MM.1S (cell line): Measurements from ENCODE around the gene OR2J2.
"Not testable (repeated sequence)": the region's sequence is repeated elsewhere in the genome, so short reads cannot be mapped to it uniquely, and the experiment has no call there.

ENCODE experiments used
- DNase-seq: peaks from one replicate; pipeline ENCODE4 v3.0.0-alpha.2; 2015
- H2AFZ ChIP-seq: fragments of 300-600 bp; sonication (generic); 2 replicates; pipeline ENCODE4 v1.6.0; 2016; ENCODE audit warnings: antibody characterized with exemption, low read length
- H3F3A ChIP-seq: fragments of 300-600 bp; sonication (generic); 2 replicates; pipeline ENCODE4 v1.6.1; 2016; ENCODE audit warnings: mild to moderate bottlenecking, antibody characterized with exemption, low read length, moderate library complexity, mixed read lengths; ENCODE audit not compliant: insufficient read depth
- H3K27ac ChIP-seq: fragments of 300-600 bp; sonication (generic); 2 replicates; pipeline ENCODE4 v1.5.1; 2016; ENCODE audit warnings: mild to moderate bottlenecking, low read length
- H3K27me3 ChIP-seq: fragments of 300-600 bp; sonication (generic); replicated peaks from 2 replicates; pipeline ENCODE4 v1.6.0; 2016; ENCODE audit warnings: low read length; ENCODE audit not compliant: insufficient read depth
- H3K36me3 ChIP-seq: fragments of 300-600 bp; sonication (generic); replicated peaks from 2 replicates; pipeline ENCODE4 v1.6.1; 2016; ENCODE audit warnings: mild to moderate bottlenecking, low read length, mixed read lengths; ENCODE audit not compliant: insufficient read depth
- H3K4me1 ChIP-seq: fragments of 300-600 bp; sonication (generic); 2 replicates; pipeline ENCODE4 v1.6.1; 2016; ENCODE audit warnings: low read length, mixed read lengths
- H3K4me2 ChIP-seq: fragments of 300-600 bp; sonication (generic); 2 replicates; pipeline ENCODE4 v1.6.0; 2016; ENCODE audit warnings: low read depth, low read length
- H3K4me3 ChIP-seq: fragments of 300-600 bp; sonication (generic); 2 replicates; pipeline ENCODE4 v1.5.1; 2016; ENCODE audit warnings: low read length, mixed read lengths
- H3K79me2 ChIP-seq: fragments of 300-600 bp; sonication (generic); 2 replicates; pipeline ENCODE4 v1.6.1; 2016; ENCODE audit warnings: mixed run types, low read length, mixed read lengths
- H3K9ac ChIP-seq: fragments of 300-600 bp; sonication (generic); 2 replicates; pipeline ENCODE4 v1.6.1; 2016; ENCODE audit warnings: low read length, mixed read lengths
- H3K9me2 ChIP-seq: fragments of 300-600 bp; sonication (generic); replicated peaks from 2 replicates; pipeline ENCODE4 v1.6.1; 2016; ENCODE audit warnings: mild to moderate bottlenecking, low read length, mixed read lengths; ENCODE audit not compliant: insufficient read depth
- H3K9me3 ChIP-seq: fragments of 300-600 bp; sonication (generic); replicated peaks from 2 replicates; pipeline ENCODE4 v1.6.1; 2016; ENCODE audit warnings: mild to moderate bottlenecking, low read length, mixed read lengths; ENCODE audit not compliant: insufficient read depth
- H4K20me1 ChIP-seq: fragments of 300-600 bp; sonication (generic); 2 replicates; pipeline ENCODE4 v1.6.1; 2016; ENCODE audit warnings: mild to moderate bottlenecking, low read length, moderate library complexity, mixed read lengths; ENCODE audit not compliant: insufficient read depth
- EZH2 ChIP-seq: fragments of 300-600 bp; sonication (generic); optimal IDR thresholded peaks from 2 replicates; pipeline ENCODE3; 2017; ENCODE audit warnings: low read depth, mild to moderate bottlenecking, antibody characterized with exemption, low read length, mixed read lengths
- EZH2phosphoT487 ChIP-seq: fragments of 300-600 bp; sonication (generic); IDR thresholded peaks from 2 replicates; pipeline ENCODE4 v1.6.1; 2018; ENCODE audit warnings: antibody characterized with exemption, low read length
- TF ChIP-seq, protein P1 (sequence below): fragments of 300-600 bp; sonication (generic); IDR thresholded peaks from 2 replicates; pipeline ENCODE4 v1.5.1; 2016; ENCODE audit warnings: antibody characterized with exemption, low read length, mixed read lengths

The OR2J2 gene

DNA sequence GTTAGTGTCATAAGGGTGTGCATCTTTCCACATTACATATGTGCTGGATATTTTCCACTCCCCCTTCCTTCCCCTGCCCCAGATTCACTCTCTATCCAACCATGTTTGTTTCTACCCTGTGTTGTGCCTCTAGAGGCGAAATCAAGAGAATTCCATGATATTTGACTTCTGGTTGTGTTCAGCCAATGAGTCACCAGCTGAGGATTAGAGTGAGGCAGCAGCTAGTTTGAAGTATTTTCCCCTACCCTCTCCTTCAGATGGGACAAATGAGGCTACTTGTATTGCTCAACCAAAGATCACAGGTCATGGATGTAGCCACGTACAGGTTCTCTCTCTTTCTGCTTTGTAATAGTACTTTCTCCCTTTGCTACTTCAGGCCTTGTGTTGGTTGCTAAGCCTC lies 24.5 kb upstream of the OR2J2 start:
- Histone ChIP-seq H3K36me3 (no peaks in the 10 kb centered on the region), H3K79me2 (no peaks in the 10 kb centered on the region), H3F3A (no peaks in the 10 kb centered on the region), H3K4me1 (no peaks in the 10 kb centered on the region), H2AFZ (no peak overlapping the region), H3K4me3 (no peak overlapping the region), H4K20me1 (no peaks in the 10 kb centered on the region), H3K9me2 (no peaks in the 10 kb centered on the region), H3K27me3 (no peaks in the 10 kb centered on the region), H3K9me3 (no peaks in the 10 kb centered on the region), H3K4me2 (no peak overlapping the region), H3K27ac (no peak overlapping the region), H3K9ac (no peak overlapping the region)
- TF ChIP-seq, protein P1, sequence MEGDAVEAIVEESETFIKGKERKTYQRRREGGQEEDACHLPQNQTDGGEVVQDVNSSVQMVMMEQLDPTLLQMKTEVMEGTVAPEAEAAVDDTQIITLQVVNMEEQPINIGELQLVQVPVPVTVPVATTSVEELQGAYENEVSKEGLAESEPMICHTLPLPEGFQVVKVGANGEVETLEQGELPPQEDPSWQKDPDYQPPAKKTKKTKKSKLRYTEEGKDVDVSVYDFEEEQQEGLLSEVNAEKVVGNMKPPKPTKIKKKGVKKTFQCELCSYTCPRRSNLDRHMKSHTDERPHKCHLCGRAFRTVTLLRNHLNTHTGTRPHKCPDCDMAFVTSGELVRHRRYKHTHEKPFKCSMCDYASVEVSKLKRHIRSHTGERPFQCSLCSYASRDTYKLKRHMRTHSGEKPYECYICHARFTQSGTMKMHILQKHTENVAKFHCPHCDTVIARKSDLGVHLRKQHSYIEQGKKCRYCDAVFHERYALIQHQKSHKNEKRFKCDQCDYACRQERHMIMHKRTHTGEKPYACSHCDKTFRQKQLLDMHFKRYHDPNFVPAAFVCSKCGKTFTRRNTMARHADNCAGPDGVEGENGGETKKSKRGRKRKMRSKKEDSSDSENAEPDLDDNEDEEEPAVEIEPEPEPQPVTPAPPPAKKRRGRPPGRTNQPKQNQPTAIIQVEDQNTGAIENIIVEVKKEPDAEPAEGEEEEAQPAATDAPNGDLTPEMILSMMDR, result no peak
- TF ChIP-seq EZH2phosphoT487 (no peak), EZH2 (no peak)
- no peak for DNase-seq

DNA sequence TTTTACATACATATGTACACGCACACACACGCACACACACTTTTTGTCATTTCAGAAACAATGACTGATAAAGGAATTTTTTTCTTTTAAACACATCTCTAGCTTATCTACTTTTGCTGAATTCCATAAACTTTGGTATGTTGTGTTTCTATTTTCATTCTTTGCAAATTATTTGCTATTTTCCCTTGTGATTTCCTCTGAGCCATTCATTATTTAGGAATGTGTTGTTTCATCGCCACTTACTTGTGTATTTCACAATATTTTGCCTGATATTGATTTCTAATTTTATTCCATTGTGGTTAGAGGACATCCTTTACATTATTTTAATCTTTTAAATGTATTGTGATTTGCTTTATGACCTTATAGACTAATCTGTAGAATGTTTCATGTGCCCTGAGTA lies 23.6 kb upstream of the OR2J2 start:
- TF ChIP-seq, protein P1, result no peak
- TF ChIP-seq EZH2 (no peak), EZH2phosphoT487 (no peak)
- Histone ChIP-seq H3K27me3 (no peaks in the 10 kb centered on the region), H3K79me2 (no peaks in the 10 kb centered on the region), H3K4me1 (no peaks in the 10 kb centered on the region), H3K4me3 (no peak overlapping the region), H3K9me2 (no peaks in the 10 kb centered on the region), H3K9me3 (no peaks in the 10 kb centered on the region), H3K4me2 (no peak overlapping the region), H3K27ac (no peak overlapping the region), H2AFZ (no peak overlapping the region), H4K20me1 (no peaks in the 10 kb centered on the region), H3K9ac (no peak overlapping the region), H3F3A (no peaks in the 10 kb centered on the region), H3K36me3 (no peaks in the 10 kb centered on the region)
- DNase-seq, result no peak

DNA sequence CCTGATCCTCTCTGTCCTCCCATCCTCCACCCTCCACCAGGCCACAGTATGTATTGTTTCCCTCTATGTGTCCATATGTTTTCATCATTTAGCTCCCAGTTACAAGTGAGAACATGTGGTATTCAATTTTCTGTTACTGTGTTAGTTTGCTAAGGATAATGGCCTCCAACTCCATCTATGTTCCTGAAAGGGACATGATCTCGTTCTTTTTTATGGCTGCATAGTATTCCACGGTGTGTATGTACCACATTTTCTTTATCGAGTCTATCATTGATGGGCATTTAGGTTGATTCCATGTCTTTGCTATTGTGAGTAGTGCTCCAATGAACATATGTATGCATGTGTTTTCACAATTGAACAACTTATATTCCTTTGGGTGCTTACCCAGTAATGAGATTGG lies 21.3 kb upstream of the OR2J2 start:
- H3K4me2 ChIP-seq, H3K4me3 ChIP-seq, DNase-seq, H3K27me3 ChIP-seq, H2AFZ ChIP-seq, H4K20me1 ChIP-seq, H3K4me1 ChIP-seq, H3K9me2 ChIP-seq, H3K9me3 ChIP-seq, H3F3A ChIP-seq, H3K36me3 ChIP-seq, H3K27ac ChIP-seq, H3K9ac ChIP-seq, H3K79me2 ChIP-seq: not testable (repeated sequence)

DNA sequence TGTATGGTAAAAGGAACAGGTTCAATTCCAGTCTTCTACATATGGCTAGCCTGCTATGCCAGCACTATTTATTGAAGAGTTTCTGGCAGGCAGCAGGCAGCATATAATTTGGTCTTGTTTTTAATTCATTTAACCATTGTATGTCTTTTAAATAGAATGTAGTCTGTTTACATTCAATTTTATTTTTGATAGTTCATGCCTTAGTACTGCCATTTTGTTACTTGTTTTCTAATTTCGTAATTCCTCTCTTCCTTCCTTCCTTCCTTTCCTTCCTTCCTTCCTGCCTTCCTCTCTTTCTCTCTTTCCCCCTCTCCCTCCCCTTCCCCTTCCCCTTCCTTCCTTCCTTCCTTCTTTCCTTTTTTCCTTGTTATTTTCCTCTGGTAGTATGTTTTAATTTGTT lies 17.6 kb upstream of the OR2J2 start:
- H3K27me3 ChIP-seq, result no peaks in the 10 kb centered on the region
- H3K36me3 ChIP-seq, result no peaks in the 10 kb centered on the region
- H4K20me1 ChIP-seq, result no peaks in the 10 kb centered on the region
- no peak overlapping the region for H3K4me3 ChIP-seq
- no peak for DNase-seq
- no peak overlapping the region for H3K9ac ChIP-seq
- H3K27ac ChIP-seq, result no peak overlapping the region
- H2AFZ ChIP-seq, result no peak overlapping the region
- no peaks in the 10 kb centered on the region for H3K79me2 ChIP-seq
- no peaks in the 10 kb centered on the region for H3F3A ChIP-seq
- no peaks in the 10 kb centered on the region for H3K9me3 ChIP-seq
- TF ChIP-seq EZH2, result no peak
- TF ChIP-seq EZH2phosphoT487, result no peak
- TF ChIP-seq, protein P1, result no peak
- H3K9me2 ChIP-seq, result no peaks in the 10 kb centered on the region
- H3K4me2 ChIP-seq, result no peak overlapping the region
- no peaks in the 10 kb centered on the region for H3K4me1 ChIP-seq

DNA sequence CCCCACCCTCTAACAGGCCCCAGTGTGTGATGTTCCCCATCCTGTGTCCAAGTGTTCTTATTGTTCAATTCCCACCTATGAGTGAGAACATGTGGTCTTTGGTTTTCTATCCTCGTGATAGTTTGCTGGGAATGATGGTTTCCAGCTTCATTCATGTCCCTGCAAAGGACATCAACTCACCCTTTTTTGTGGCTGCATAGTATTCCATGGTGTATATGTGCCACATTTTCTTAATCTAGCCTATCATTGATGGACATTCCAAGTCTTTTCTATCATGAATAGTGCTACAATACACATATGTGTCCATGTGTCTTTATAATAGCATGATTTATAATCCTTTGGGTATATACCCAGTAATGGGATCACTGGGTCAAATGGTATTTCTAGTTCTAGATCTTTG lies 15.5 kb upstream of the OR2J2 start:
- DNase-seq, H3K9me3 ChIP-seq, H3K27me3 ChIP-seq, H3K36me3 ChIP-seq, H3K27ac ChIP-seq, H4K20me1 ChIP-seq, H3K4me3 ChIP-seq, H3K4me1 ChIP-seq, H2AFZ ChIP-seq, H3K4me2 ChIP-seq, H3K79me2 ChIP-seq, H3K9ac ChIP-seq, H3K9me2 ChIP-seq, H3F3A ChIP-seq: not testable (repeated sequence)

DNA sequence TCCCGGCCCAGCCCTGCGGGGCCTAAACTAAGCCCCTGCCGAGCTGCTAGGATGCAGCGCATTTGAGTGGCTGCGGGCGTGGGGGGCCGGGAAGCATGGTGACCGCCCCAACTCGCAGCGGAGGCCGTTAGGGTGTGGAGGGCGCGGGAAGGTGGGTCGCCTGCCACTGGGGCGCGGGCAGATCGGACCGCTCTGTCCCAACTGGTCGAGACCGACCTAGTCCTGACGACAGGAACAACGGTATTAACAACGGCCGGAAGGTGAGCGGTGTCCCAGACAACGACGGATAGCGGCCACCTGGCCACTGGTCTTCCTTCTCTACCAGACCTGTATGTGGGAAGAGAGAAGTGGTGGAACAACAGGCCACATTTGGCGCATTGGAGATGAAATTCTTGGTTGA lies 10.8 kb upstream of the OR2J2 start:
- H3K4me2 ChIP-seq, H4K20me1 ChIP-seq, H3K9ac ChIP-seq, H3K27ac ChIP-seq, H3K4me1 ChIP-seq, DNase-seq, H3K27me3 ChIP-seq, H3K9me2 ChIP-seq, H2AFZ ChIP-seq, H3K9me3 ChIP-seq, H3K36me3 ChIP-seq, H3K4me3 ChIP-seq, H3F3A ChIP-seq, H3K79me2 ChIP-seq: not testable (repeated sequence)
